ENCODE measurements around the gene ENC1.

The ENC1 gene

GRCh38 chr5:74640450-74640953 lies at the start of gene ENC1:
Gene ENC1, minus strand, starts transcription at chr5:74640728. Its CDS starts 4,243 bp downstream, at chr5:74636485.
- no peak for TF ChIP-seq GATA2 (IDR thresholded peaks at IDR 0.05; ENCODE audit: low read depth, low read length)
- TF ChIP-seq GATA3 (IDR thresholded peaks at IDR 0.05; ENCODE audit: low read depth, low read length) = no peak

- no peak for TF ChIP-seq GATA3 (IDR thresholded peaks at IDR 0.05; ENCODE audit: low read depth, low read length)
- no peak for TF ChIP-seq GATA2 (IDR thresholded peaks at IDR 0.05; ENCODE audit: low read depth, low read length)
These were observed 46.6 kb upstream of the ENC1 start for GRCh38 chr5:74686962-74687751.

GRCh38 chr5:74685979-74686631 lies 45.6 kb upstream of the ENC1 start:
- no peak for TF ChIP-seq GATA3 (IDR thresholded peaks at IDR 0.05; ENCODE audit: low read depth, low read length)
- TF ChIP-seq GATA2 (IDR thresholded peaks at IDR 0.05; ENCODE audit: low read depth, low read length) = no peak

GRCh38 chr5:74684900-74685851 lies 44.6 kb upstream of the ENC1 start, which contains the start of gene HEXB:
Gene HEXB, plus strand, starts transcription at chr5:74685233. Its CDS starts 28 bp downstream, at chr5:74685261.
- TF ChIP-seq GATA3 (IDR thresholded peaks at IDR 0.05; ENCODE audit: low read depth, low read length) = no peak

- TF ChIP-seq GATA2 (IDR thresholded peaks at IDR 0.05; ENCODE audit: low read depth, low read length) (no peak), GATA3 (IDR thresholded peaks at IDR 0.05; ENCODE audit: low read depth, low read length) (no peak)
These were observed 39.4 kb upstream of the ENC1 start for GRCh38 chr5:74679966-74680365.

GRCh38 chr5:74673011-74673790 lies 32.7 kb upstream of the ENC1 start:
- TF ChIP-seq GATA3 (IDR thresholded peaks at IDR 0.05; ENCODE audit: low read depth, low read length) (no peak), GATA2 (IDR thresholded peaks at IDR 0.05; ENCODE audit: low read depth, low read length) (no peak)

- no peak for TF ChIP-seq GATA2 (IDR thresholded peaks at IDR 0.05; ENCODE audit: low read depth, low read length)
- TF ChIP-seq GATA3 (IDR thresholded peaks at IDR 0.05; ENCODE audit: low read depth, low read length) = no peak
These were observed 31.8 kb upstream of the ENC1 start for GRCh38 chr5:74672215-74672877.

GRCh38 chr5:74670396-74671038 lies 30.0 kb upstream of the ENC1 start:
- TF ChIP-seq GATA2 (IDR thresholded peaks at IDR 0.05; ENCODE audit: low read depth, low read length) (no peak), GATA3 (IDR thresholded peaks at IDR 0.05; ENCODE audit: low read depth, low read length) (no peak)

GRCh38 chr5:74669821-74670220 lies 29.3 kb upstream of the ENC1 start:
- no peak for TF ChIP-seq GATA3 (IDR thresholded peaks at IDR 0.05; ENCODE audit: low read depth, low read length)
- TF ChIP-seq GATA2 (IDR thresholded peaks at IDR 0.05; ENCODE audit: low read depth, low read length) = no peak

GRCh38 chr5:74667396-74667795 lies 26.9 kb upstream of the ENC1 start:
- no peak for TF ChIP-seq GATA2 (IDR thresholded peaks at IDR 0.05; ENCODE audit: low read depth, low read length)
- TF ChIP-seq GATA3 (IDR thresholded peaks at IDR 0.05; ENCODE audit: low read depth, low read length) = no peak

- TF ChIP-seq GATA3 (IDR thresholded peaks at IDR 0.05; ENCODE audit: low read depth, low read length) (no peak), GATA2 (IDR thresholded peaks at IDR 0.05; ENCODE audit: low read depth, low read length) (no peak)
These were observed 25.3 kb upstream of the ENC1 start for GRCh38 chr5:74665816-74666215.

GRCh38 chr5:74665273-74665672 lies 24.7 kb upstream of the ENC1 start:
- TF ChIP-seq GATA2 (IDR thresholded peaks at IDR 0.05; ENCODE audit: low read depth, low read length) = no peak
- TF ChIP-seq GATA3 (IDR thresholded peaks at IDR 0.05; ENCODE audit: low read depth, low read length) = no peak
